Effector memory CD8-positive, alpha-beta T cell (primary cell): ENCODE results near the gene UNC13C.

Source experiments
- ATAC-seq: fragments of 150-1000 bp; cut with Tn5 transposase; replicated peaks from 2 replicates; pipeline ENCODE4 v1.10.0; 2021; ENCODE audit warnings: mild to moderate bottlenecking, moderate library complexity
- DNase-seq, 3 experiments: peaks; one replicate each; pipeline ENCODE4 v3.0.0; 2021
- H3K27ac Mint-ChIP-seq, 2 donors: one replicate each; pipeline ENCODE4 v1.8.0; 2022; ENCODE audit warnings: mild to moderate bottlenecking in 2 of 2, mixed read lengths in 2 of 2, moderate library complexity in 2 of 2
- H3K27me3 Mint-ChIP-seq, 2 donors: one replicate each; pipeline ENCODE4 v1.8.0; 2022; ENCODE audit warnings: mixed read lengths in 2 of 2
- H3K36me3 Mint-ChIP-seq: one replicate; pipeline ENCODE4 v1.8.0; 2022; ENCODE audit warnings: mild to moderate bottlenecking, moderate library complexity, mixed read lengths; ENCODE audit not compliant: insufficient read depth
- H3K4me1 Mint-ChIP-seq, 2 donors: one replicate each; pipeline ENCODE4 v1.8.0; 2022; ENCODE audit warnings: low read depth in 2 of 2, mixed read lengths in 2 of 2
- H3K4me3 Mint-ChIP-seq, 2 donors: one replicate each; pipeline ENCODE4 v1.8.0; 2022; ENCODE audit warnings: mild to moderate bottlenecking in 2 of 2, mixed read lengths in 2 of 2, moderate library complexity in 2 of 2
- H3K9me3 Mint-ChIP-seq, 2 donors: one replicate each; pipeline ENCODE4 v1.8.0; 2022; ENCODE audit warnings: mixed read lengths in 2 of 2

UNC13C gene

DNA sequence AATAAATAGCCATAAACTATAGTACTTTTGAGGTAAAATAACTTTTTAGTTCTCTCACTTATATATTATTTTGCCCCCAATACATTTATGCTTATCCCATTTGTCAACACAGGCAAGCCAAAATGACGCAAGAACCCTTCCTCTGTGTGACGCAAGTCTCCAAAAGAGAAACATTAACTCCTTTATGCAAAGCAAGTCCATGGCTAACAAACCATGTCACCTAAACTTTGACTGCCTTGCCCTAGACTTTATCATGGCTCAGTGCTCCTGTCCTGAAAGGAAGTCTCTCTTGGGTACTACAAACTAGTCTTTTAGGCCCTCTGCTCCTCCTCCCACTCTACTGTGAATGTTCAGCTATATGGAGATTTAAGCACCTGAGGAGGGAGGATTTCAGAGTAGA lies 230.5 kb downstream of the UNC13C start:
- Mint-ChIP-seq H3K36me3 (no peaks in the 10 kb centered on the region), H3K4me1 (no peaks in the 10 kb centered on the region), H3K9me3 (no peaks in the 10 kb centered on the region), H3K4me3 (no peak overlapping the region), H3K27ac (no peak overlapping the region), H3K27me3 (no peaks in the 10 kb centered on the region)
- ATAC-seq: no peak
- no peak for DNase-seq

DNA sequence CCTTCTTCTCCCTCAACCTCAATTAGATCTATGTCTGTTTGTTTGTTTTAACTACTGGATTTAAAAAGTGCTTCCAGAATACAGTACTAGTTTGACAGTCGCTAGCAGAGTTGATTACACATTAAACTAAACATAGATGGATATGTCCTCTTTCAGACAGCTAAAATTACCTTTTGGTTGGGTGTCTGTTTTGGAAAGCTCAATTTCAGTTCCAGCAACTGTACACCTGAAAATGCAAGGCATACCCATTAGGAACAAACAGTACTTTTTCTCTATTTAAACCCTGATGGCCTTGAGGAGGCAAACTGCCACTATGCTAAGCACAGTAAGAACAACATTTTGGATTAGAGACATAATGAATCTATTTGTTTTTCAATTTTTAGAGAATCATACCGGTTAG lies 234.4 kb downstream of the UNC13C start:
- DNase-seq: no peak
- ATAC-seq: no peak
- Mint-ChIP-seq H3K27ac (no peak overlapping the region), H3K9me3 (peaks cover 0 to 6% of the 10 kb centered on the region in 2 donors), H3K27me3 (no peaks in the 10 kb centered on the region), H3K4me3 (no peak overlapping the region), H3K36me3 (no peaks in the 10 kb centered on the region), H3K4me1 (no peaks in the 10 kb centered on the region)

DNA sequence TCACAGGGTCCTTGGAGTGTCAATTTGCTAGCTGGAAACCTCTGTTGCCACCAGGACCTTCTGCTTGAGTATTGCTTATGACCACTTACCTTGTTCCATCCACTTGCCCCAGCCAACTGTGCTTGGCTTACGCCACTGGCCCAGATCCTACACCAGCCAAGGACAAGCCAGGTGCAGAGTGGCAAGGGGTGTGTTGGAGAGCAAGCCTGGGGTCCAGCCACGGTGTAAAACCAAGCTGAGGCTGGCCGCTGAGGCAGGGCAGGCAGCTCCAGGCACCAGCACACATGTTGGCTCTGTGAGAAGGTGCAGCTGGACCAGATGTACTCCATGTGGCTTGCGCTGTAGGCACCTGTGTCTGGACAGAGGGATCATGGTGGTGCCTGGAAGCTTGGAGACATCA lies 248.2 kb downstream of the UNC13C start:
- Mint-ChIP-seq H3K27ac (no peak overlapping the region), H3K4me1 (no peaks in the 10 kb centered on the region), H3K36me3 (no peaks in the 10 kb centered on the region), H3K4me3 (no peak overlapping the region), H3K27me3 (no peaks in the 10 kb centered on the region), H3K9me3 (peaks cover 2 to 16% of the 10 kb centered on the region in 2 donors)
- no peak for ATAC-seq
- DNase-seq: no peak

DNA sequence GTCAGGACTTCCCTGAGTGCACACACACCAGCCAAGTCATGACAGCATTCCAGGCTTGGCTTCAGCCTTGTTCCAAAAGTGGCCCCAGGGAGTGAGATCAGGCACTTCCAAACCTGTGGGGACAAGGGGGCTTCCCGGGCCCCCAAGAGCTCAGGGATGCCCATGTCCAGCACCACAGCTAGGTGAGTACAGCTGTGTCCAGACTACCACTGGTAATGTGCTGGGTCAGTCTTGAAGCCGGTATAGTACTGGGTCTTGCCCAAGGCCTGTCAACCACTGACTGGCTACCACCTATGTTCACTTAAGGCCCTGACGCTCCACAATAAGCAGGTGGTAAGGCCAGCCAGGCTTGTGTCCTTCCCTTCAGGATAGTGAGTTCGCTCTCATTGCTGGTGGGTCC lies 249.3 kb downstream of the UNC13C start:
- DNase-seq: no peak
- Mint-ChIP-seq H3K27me3 (no peaks in the 10 kb centered on the region), H3K4me1 (no peaks in the 10 kb centered on the region), H3K27ac (no peak overlapping the region), H3K4me3 (no peak overlapping the region), H3K9me3 (peaks cover 0 to 16% of the 10 kb centered on the region in 2 donors), H3K36me3 (no peaks in the 10 kb centered on the region)
- ATAC-seq: no peak

DNA sequence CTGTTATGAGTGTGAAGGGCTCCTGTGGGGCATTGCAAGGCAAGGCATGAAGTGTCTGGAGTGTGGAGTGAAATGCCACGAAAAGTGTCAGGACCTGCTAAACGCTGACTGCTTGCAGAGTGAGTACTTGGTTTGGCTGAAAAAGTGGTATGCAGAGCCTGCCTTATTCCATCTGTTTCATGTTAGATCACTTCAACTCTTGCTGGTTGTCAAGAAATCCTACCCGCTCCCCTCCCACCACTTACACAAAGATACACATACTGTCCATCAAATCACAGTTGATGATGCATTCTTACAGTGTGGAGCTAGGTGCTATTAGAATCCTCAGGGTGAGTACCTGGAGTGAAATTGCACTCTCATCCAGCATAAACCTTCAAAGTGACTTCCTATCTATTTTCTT lies 272.1 kb downstream of the UNC13C start:
- ATAC-seq (no peak), DNase-seq (no peak)
- no peaks in the 10 kb centered on the region for H3K27me3 Mint-ChIP-seq
- H3K36me3 Mint-ChIP-seq: no peaks in the 10 kb centered on the region
- H3K4me1 Mint-ChIP-seq: no peaks in the 10 kb centered on the region
- no peak overlapping the region for H3K27ac Mint-ChIP-seq
- no peak overlapping the region for H3K4me3 Mint-ChIP-seq
- no peaks in the 10 kb centered on the region for H3K9me3 Mint-ChIP-seq

DNA sequence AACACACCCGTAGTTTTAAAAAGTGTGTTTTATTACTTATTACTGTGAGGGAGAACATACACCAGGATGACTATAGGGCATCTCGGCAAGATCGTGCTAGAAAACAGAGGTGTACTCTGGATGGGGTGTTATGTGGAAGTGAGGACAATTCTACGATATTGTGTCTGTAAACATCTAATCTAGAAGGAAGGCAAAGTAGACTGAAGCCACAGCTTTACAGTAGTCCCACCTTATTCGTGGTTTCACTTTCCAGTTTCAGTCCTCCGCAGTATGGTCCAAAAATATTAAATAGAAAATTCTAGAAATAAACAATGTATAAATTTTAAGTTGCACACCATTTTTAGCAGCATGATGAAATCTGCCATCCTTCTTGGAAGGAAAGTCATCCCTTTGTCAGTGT lies 277.9 kb downstream of the UNC13C start:
- no peak overlapping the region for H3K27ac Mint-ChIP-seq
- peaks cover 0 to 2% of the 10 kb centered on the region in 2 donors for H3K9me3 Mint-ChIP-seq
- no peaks in the 10 kb centered on the region for H3K36me3 Mint-ChIP-seq
- DNase-seq: no peak
- ATAC-seq: no peak
- H3K27me3 Mint-ChIP-seq: no peaks in the 10 kb centered on the region
- H3K4me1 Mint-ChIP-seq: no peaks in the 10 kb centered on the region
- H3K4me3 Mint-ChIP-seq: no peak overlapping the region

DNA sequence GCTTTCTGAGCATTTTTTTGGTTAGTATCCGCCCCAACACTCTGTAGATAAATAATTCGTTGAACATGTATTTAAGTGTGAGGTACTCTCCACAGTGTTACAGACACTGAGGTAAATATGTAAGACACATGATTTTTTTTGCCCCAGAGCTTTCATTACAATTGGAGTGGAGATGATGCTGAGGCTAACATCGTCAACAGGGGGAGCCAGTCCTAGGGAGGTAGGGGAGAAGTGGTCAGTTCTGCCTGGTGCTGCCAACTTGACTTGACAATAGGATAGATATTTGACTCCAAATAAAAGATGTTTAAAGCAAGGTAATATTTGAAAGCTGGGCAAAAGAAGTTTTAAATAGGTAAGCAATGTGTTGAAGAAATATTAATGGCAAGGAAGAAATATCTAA lies 295.7 kb downstream of the UNC13C start:
- Mint-ChIP-seq H3K4me1 (no peaks in the 10 kb centered on the region), H3K9me3 (no peaks in the 10 kb centered on the region), H3K4me3 (no peak overlapping the region), H3K36me3 (no peaks in the 10 kb centered on the region), H3K27me3 (no peaks in the 10 kb centered on the region), H3K27ac (no peak overlapping the region)
- ATAC-seq: no peak
- DNase-seq: no peak

DNA sequence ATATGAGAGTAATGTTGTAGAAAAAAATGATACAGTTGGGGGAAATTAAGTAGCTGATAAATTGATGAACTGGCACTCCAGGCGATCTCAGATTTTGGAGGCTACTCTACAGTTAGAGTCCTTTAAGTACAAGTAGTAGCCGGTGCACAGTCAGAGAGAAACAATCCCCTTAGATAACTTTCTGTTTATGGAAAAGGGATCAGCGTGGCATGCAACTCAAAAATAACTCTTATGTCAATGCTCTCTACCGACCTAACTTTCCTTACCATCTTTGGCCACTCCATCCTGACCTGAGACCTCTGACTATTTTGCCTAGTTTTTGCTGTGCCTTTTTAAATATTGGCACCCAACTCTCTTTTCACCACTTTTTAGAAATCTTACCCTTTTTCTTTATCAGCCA lies 299.6 kb downstream of the UNC13C start:
- Mint-ChIP-seq H3K4me1 (no peaks in the 10 kb centered on the region), H3K27me3 (no peaks in the 10 kb centered on the region), H3K36me3 (no peaks in the 10 kb centered on the region), H3K27ac (no peak overlapping the region), H3K4me3 (no peak overlapping the region), H3K9me3 (peaks cover 0 to 4% of the 10 kb centered on the region in 2 donors)
- no peak for ATAC-seq
- DNase-seq: no peak

DNA sequence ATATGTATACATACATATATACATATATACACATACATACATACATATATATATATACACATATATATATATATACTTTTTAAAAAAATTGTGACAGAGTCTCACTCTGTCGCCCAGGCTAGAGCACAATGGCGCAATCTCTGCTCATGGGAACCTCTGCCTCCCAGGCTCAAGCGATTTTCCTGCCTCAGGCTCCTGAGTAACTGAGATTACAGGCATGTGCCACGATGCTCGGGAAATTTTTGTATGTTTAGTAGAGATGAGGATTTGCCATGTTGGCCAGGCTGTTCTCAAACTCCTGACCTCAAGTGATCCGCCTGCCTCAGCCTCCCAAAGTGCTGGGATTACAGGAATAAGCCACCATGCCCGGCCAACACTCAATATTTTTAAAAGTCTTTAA lies 302.5 kb downstream of the UNC13C start:
- ATAC-seq (no peak), DNase-seq (no peak)
- H3K4me1 Mint-ChIP-seq: no peaks in the 10 kb centered on the region
- no peak overlapping the region for H3K27ac Mint-ChIP-seq
- no peak overlapping the region for H3K4me3 Mint-ChIP-seq
- no peaks in the 10 kb centered on the region for H3K27me3 Mint-ChIP-seq
- peaks cover 0 to 4% of the 10 kb centered on the region in 2 donors for H3K9me3 Mint-ChIP-seq
- no peaks in the 10 kb centered on the region for H3K36me3 Mint-ChIP-seq

DNA sequence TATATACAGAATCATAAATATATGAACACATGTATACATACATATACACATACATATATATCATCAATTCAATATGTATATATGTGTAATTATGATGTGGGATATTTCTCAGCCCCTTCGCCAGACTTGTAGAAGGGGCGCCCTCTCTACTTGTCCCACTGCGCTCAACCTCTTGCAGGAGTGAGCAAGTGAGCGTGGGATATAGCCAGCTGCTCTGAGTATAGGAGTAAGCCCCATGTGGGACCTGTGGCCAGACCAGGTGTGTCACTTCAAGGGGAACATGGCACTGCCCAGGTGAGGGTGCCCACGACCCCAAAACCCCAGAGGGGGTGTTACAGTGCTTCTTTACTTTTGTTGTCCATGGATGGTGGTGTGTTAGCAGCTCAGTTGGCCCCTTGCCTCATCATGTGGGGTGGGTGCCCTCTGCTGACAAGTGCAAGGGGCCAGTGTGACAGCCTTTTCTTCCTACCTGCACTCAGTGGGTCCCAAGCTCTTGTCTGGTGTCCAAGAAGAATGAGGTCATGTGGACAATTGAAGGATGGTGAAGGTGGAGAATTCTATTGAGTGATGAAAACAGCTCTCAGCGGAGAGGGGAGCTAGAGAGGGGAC lies 304.1 kb downstream of the UNC13C start:
- no peak overlapping the region for H3K4me3 Mint-ChIP-seq
- peaks cover 0 to 4% of the 10 kb centered on the region in 2 donors for H3K9me3 Mint-ChIP-seq
- DNase-seq: no peak
- H3K36me3 Mint-ChIP-seq: no peaks in the 10 kb centered on the region
- no peaks in the 10 kb centered on the region for H3K4me1 Mint-ChIP-seq
- ATAC-seq: no peak
- no peaks in the 10 kb centered on the region for H3K27me3 Mint-ChIP-seq
- no peak overlapping the region for H3K27ac Mint-ChIP-seq

DNA sequence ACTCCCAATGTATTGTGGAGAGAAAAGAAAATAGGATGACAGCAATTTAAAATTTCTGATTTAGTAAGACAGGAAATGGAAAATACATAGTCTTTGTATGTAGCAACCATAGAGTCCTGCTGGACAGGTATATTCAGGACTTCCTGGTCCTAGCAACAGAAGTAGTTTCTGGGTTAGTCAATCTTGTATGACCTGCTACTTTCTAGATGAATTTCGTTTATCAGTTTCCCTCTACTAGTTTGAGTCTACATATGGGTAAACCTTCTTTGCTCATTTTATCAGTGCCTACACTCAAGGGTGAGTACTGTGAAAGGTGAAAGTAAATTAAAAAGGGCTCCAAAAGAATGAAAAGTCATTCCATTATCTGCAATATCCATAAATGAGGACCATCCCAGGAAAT lies 309.8 kb downstream of the UNC13C start:
- no peak for ATAC-seq
- no peaks in the 10 kb centered on the region for H3K4me1 Mint-ChIP-seq
- H3K27ac Mint-ChIP-seq: no peak overlapping the region

DNA sequence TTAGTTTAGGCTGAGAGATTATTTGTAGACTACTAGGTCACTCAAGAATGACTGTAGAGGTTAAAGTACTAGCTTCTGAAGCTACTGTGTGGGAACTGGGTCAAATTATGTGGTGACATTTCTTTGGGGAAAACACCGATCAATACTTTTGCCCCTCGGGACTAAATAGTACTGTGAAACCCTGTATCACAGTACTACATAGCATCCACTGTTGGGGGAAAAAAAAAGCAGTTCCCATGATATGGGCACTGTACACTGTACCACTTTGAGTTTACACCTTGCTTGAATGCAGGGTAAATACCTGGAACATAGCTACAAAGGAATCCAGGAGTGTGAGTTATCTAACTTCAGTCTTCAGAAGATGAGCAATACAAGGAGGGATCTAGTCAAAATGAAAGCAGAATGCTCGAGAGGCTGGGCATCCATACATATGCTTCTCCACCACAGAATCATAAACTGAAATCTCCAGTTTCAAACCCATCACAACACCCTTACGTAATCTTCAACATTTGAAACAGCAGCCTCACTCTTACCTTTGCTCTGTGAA lies 311.4 kb downstream of the UNC13C start:
- no peaks in the 10 kb centered on the region for H3K27me3 Mint-ChIP-seq
- H3K27ac Mint-ChIP-seq: no peak overlapping the region
- no peaks in the 10 kb centered on the region for H3K9me3 Mint-ChIP-seq
- H3K4me3 Mint-ChIP-seq: no peak overlapping the region
- no peaks in the 10 kb centered on the region for H3K36me3 Mint-ChIP-seq
- H3K4me1 Mint-ChIP-seq: no peaks in the 10 kb centered on the region
- no peak for DNase-seq
- ATAC-seq: no peak

More for the DNA sequence above, 309.8 kb downstream of the UNC13C start:
- DNase-seq: no peak
- H3K27me3 Mint-ChIP-seq: no peaks in the 10 kb centered on the region
- no peaks in the 10 kb centered on the region for H3K36me3 Mint-ChIP-seq
- H3K4me3 Mint-ChIP-seq: no peak overlapping the region
- H3K9me3 Mint-ChIP-seq: no peaks in the 10 kb centered on the region

DNA sequence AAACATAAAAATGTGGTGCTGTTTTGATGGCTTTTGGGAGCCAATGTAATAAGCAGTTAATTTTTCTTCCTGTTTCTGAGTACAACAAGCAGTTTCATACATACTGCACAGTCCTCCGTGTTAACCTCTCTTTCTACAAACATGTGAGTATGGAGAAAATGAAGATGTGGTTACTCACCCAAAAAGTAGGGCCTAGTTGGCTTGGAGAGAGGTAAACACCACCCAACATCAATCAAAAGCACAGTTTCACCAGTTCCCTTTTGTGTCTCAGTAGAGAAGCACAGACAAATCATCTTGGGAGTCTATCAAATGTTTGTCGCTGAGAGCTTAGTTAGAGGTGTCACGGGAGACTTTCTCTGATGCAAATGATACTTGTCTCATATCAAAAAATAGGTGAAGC lies 320.2 kb downstream of the UNC13C start:
- no peak for DNase-seq
- Mint-ChIP-seq H3K9me3 (peaks cover 0 to 3% of the 10 kb centered on the region in 2 donors), H3K27ac (no peak overlapping the region), H3K27me3 (no peaks in the 10 kb centered on the region), H3K4me1 (no peaks in the 10 kb centered on the region), H3K4me3 (no peak overlapping the region), H3K36me3 (no peaks in the 10 kb centered on the region)
- no peak for ATAC-seq

DNA sequence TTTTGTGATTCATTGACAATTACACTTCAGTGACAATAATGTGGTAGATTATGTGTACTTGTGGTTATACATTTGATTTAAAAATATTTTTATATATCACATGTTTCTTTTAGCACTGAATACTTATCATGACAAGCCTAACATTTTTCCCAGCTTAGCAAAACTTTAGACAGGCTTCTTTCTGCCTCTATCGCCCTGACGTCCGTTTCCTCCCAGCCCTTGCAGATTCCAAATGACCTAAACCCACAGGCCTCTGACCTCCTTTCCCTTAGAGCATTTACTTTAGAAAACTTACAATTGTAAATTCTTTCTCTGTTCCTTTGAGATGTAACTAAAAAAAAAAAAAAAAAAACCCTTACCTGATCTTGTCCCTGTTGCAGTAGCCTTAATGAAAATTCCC lies 326.1 kb downstream of the UNC13C start:
- no peaks in the 10 kb centered on the region for H3K36me3 Mint-ChIP-seq
- no peak overlapping the region for H3K27ac Mint-ChIP-seq
- DNase-seq: no peak
- H3K9me3 Mint-ChIP-seq: peaks cover 0 to 5% of the 10 kb centered on the region in 2 donors
- no peak overlapping the region for H3K4me3 Mint-ChIP-seq
- H3K27me3 Mint-ChIP-seq: no peaks in the 10 kb centered on the region
- no peak for ATAC-seq
- H3K4me1 Mint-ChIP-seq: no peaks in the 10 kb centered on the region

DNA sequence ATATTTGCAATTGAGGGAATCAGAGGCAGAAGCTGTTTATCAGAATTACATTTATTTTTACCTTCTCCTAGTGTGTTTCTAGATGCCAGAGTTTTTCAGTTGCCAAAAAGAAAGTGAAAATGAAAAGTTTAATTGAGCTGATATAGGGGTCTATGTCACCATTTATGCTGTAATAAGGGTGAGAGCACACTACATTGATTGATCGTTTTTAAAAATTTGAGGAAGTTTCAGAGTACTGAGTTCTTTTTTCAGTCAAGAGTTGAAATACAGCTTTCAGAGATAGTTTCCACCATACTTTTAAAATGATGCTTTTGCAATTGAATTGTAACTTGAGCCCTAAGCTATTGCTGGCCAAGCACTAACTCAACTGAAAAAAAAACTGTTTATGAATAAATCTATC lies 326.9 kb downstream of the UNC13C start:
- no peak overlapping the region for H3K27ac Mint-ChIP-seq
- H3K4me1 Mint-ChIP-seq: no peaks in the 10 kb centered on the region
- no peaks in the 10 kb centered on the region for H3K36me3 Mint-ChIP-seq
- DNase-seq: no peak
- no peak for ATAC-seq
- H3K4me3 Mint-ChIP-seq: no peak overlapping the region
- H3K9me3 Mint-ChIP-seq: peaks cover 0 to 5% of the 10 kb centered on the region in 2 donors
- H3K27me3 Mint-ChIP-seq: no peaks in the 10 kb centered on the region
